HG02759 (cell line): ENCODE results near the gene MYO7A.

Source experiments
- ATAC-seq: cut with Tn5 transposase; IDR thresholded peaks from one replicate; pipeline ENCODE4 v1.9.1; 2021; ENCODE audit warnings: mild to moderate bottlenecking, moderate library complexity; ENCODE audit not compliant: unreplicated experiment

Gene MYO7A

GRCh38 chr11:77259641-77260040 lies 131.6 kb downstream of the MYO7A start:
- ATAC-seq: no peak

- no peak for ATAC-seq
These were observed 134.8 kb downstream of the MYO7A start for GRCh38 chr11:77262803-77263202.
